ENCODE measurements around the gene CFAP410. TPM values are rescaled to one million over a fixed set of nuclear protein-coding genes. Genes with fewer than 3 reads are reported as not detected.
A peak's percentile ranks its signal among the peaks of the same experiment; 100 is the strongest.

CFAP410 gene
- total RNA-seq, 6 donors from 2014 or later: 34.4 to 85.9 (median 48.4) TPM

DNA sequence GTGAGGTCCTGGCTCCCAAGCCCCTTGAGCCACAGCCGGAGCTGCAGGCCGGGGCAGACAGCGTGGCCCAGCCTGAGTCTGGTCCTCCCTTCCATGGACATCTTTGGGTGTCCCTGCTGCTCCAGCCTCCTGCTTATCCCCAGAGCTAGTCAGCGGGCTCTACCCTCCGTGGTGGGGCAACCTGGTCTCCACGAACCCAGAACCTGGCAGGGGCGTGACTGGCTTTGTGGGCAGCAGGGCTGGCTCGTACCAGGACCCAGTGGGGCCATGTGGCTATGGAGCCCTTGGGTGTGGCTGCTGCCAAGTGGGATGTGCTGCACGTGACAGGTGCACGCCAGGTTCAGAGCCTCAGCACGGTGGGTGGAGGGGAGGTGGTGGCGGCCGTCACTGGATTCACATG is 18.3 kb downstream of the CFAP410 start:
- TF ChIP-seq POLR2A (IDR thresholded peaks at IDR 0.05) (no peak), POLR2AphosphoS5 (IDR thresholded peaks at IDR 0.05) (no peak), EP300 (IDR thresholded peaks at IDR 0.05) (no peak)
- TF ChIP-seq, protein P1, sequence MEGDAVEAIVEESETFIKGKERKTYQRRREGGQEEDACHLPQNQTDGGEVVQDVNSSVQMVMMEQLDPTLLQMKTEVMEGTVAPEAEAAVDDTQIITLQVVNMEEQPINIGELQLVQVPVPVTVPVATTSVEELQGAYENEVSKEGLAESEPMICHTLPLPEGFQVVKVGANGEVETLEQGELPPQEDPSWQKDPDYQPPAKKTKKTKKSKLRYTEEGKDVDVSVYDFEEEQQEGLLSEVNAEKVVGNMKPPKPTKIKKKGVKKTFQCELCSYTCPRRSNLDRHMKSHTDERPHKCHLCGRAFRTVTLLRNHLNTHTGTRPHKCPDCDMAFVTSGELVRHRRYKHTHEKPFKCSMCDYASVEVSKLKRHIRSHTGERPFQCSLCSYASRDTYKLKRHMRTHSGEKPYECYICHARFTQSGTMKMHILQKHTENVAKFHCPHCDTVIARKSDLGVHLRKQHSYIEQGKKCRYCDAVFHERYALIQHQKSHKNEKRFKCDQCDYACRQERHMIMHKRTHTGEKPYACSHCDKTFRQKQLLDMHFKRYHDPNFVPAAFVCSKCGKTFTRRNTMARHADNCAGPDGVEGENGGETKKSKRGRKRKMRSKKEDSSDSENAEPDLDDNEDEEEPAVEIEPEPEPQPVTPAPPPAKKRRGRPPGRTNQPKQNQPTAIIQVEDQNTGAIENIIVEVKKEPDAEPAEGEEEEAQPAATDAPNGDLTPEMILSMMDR (IDR thresholded peaks at IDR 0.05): no peak
- ATAC-seq (ENCODE audit: low FRiP score in 2 of 2) (no peak), DNase-seq (peak in 1 of 2 donors; percentile 49)
- H3K36me3 ChIP-seq: peaks cover 16 to 100% (median 86%) of the 10 kb centered on the region in 4 donors
- H3K4me1 ChIP-seq: no peaks in the 10 kb centered on the region
- no peak overlapping the region for H3K4me3 ChIP-seq
- 89 to 96% methylated on average over 6 to 13 of the region's 13 CpGs for WGBS, 2 donors
- no peaks in the 10 kb centered on the region for H3K27me3 ChIP-seq
- no peaks in the 10 kb centered on the region for H3K9me3 ChIP-seq
- H3K27ac ChIP-seq: no peak overlapping the region

DNA sequence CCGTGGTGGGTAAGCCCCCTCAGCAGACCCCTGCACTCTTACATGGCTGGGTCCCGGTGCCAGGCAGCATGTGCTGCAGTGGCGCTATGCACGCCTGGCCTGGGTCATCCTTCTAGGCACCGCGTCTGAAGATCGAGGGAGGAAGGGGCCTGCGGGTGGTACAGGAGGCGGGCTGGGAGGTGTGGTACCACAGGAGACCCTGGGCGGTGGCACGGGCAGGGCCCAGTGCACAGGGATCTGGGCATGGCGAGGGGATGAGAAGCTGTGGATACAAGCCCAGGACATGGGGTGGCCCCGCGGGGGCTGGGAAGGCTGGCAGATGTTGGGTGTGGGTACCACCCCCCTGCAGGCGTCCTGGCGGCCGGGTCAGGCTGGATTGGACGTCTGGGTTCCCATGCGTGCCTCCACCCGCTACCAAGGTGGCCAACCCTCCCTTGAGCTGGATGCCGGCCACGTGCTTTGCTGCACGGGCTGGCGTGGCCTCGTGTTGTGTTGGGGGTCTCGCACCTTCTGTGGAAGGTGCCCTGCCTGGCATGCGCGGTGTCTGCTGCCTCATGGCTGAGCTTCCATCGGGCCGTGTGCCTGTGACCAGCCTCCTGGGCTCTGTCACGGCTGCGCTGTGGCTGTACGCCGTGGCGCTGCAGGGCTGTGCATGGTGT is 19.7 kb downstream of the CFAP410 start:
- Histone ChIP-seq H3K36me3 (peaks cover 9 to 98% (median 81%) of the 10 kb centered on the region in 4 donors), H3K9me3 (no peaks in the 10 kb centered on the region), H3K27me3 (no peaks in the 10 kb centered on the region), H3K4me3 (no peak overlapping the region), H3K4me1 (no peaks in the 10 kb centered on the region), H3K27ac (no peak overlapping the region)
- WGBS, 2 donors: 96 to 98% methylated on average over 10 to 34 of the region's 35 CpGs
- no peak for ATAC-seq (ENCODE audit: low FRiP score in 2 of 2)
- TF ChIP-seq EP300 (IDR thresholded peaks at IDR 0.05) (no peak), POLR2A (IDR thresholded peaks at IDR 0.05) (no peak), POLR2AphosphoS5 (IDR thresholded peaks at IDR 0.05) (no peak)
- TF ChIP-seq, protein P1 (IDR thresholded peaks at IDR 0.05): no peak
- DNase-seq: peak in 1 of 2 donors; percentile 80

DNA sequence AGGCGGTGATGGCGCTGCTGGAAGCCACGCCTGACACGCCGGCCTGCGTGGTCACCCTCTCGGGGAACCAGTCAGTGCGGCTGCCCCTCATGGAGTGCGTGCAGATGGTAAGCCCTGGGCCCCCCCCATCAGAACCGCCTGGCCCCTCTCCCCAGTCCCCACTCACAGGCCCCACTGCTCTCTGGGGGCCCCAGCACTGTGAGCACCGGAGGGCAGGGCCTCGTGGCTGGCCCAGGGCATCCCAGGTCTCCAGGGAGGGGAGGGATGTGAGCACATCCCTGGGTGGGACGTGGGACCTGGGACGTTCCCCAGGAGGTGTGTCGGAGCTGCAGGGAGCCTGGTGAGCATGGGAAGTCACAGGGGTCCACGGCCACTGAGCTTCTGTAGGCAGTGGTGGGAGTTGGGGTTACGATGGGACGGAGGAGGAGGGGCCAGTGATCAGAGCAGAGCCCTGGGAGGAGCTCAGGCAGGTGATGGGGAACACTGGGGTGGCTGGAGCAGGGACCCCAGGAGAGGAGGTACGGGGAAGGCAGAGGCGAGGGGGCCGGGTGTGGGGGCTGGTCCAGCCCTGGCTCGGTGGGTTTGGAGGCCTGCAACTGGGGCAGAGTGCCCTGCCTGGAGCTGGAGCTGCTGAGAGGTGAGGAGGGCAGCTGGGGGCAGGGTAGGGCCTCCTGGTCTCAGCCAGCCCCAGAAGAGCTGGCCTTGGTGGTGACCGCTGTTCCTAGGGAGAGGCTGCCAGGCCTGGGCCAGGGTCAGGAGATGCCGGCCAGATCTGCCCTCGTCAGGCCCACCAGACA is 20.5 kb downstream of the CFAP410 start:
- no peak overlapping the region for H3K4me3 ChIP-seq
- 97% methylated on average over 10 to 25 of the region's 25 CpGs for WGBS, 2 donors
- TF ChIP-seq, protein P1 (IDR thresholded peaks at IDR 0.05): no peak
- TF ChIP-seq POLR2A (IDR thresholded peaks at IDR 0.05): no peak
- TF ChIP-seq POLR2AphosphoS5 (IDR thresholded peaks at IDR 0.05): no peak
- TF ChIP-seq EP300 (IDR thresholded peaks at IDR 0.05): no peak
- DNase-seq: peak in 1 of 2 donors; percentile 59
- H3K27ac ChIP-seq: no peak overlapping the region
- H3K27me3 ChIP-seq: no peaks in the 10 kb centered on the region
- no peaks in the 10 kb centered on the region for H3K9me3 ChIP-seq
- peaks cover 7 to 97% (median 79%) of the 10 kb centered on the region in 4 donors for H3K36me3 ChIP-seq
- ATAC-seq (ENCODE audit: low FRiP score in 2 of 2): no peak
- H3K4me1 ChIP-seq: no peaks in the 10 kb centered on the region

GRCh38 chr21:44317871-44318270 is 21.3 kb downstream of the CFAP410 start:
- Histone ChIP-seq H3K4me3 (no peak overlapping the region), H3K27me3 (no peaks in the 10 kb centered on the region), H3K4me1 (no peaks in the 10 kb centered on the region), H3K27ac (no peak overlapping the region), H3K9me3 (no peaks in the 10 kb centered on the region), H3K36me3 (peaks cover 10 to 97% (median 80%) of the 10 kb centered on the region in 4 donors)
- no peak for TF ChIP-seq EP300 (IDR thresholded peaks at IDR 0.05)
- no peak for TF ChIP-seq POLR2A (IDR thresholded peaks at IDR 0.05)
- TF ChIP-seq POLR2AphosphoS5 (IDR thresholded peaks at IDR 0.05): no peak
- TF ChIP-seq, protein P1 (IDR thresholded peaks at IDR 0.05): no peak
- DNase-seq: peak in 1 of 2 donors; percentile 76
- ATAC-seq (ENCODE audit: low FRiP score in 2 of 2): no peak
- 96 to 98% methylated on average over 10 to 20 of the region's 22 CpGs for WGBS, 2 donors

Data from upper lobe of left lung (tissue), 6 donors.